BLaER1 treated with 17β-estradiol and CSF1 and Interleukin-3, amounts not matched to agents 10 nM and 100 nM (cell line): ENCODE results near the gene PCDHGA11.

Experiments
- H3K27ac ChIP-seq, 11 experiments: shearing (Covaris generic); formaldehyde crosslinking; 2 replicates each; pipeline ENCODE4 v1.8.1; 2022
- H3K27me3 ChIP-seq, 11 experiments: shearing (Covaris generic); formaldehyde crosslinking; 2 replicates each; pipeline ENCODE4 v1.8.1; 2022
- H3K36me3 ChIP-seq, 11 experiments: shearing (Covaris generic); formaldehyde crosslinking; 2 replicates each; pipeline ENCODE4 v1.8.1; 2022
- H3K4me1 ChIP-seq, 10 experiments: shearing (Covaris generic); formaldehyde crosslinking; 2 replicates each; pipeline ENCODE4 v1.8.1; 2022
- H3K4me2 ChIP-seq, 11 experiments: shearing (Covaris generic); formaldehyde crosslinking; 2 replicates each; pipeline ENCODE4 v1.8.1; 2022
- H3K4me3 ChIP-seq, 10 experiments: shearing (Covaris generic); formaldehyde crosslinking; 2 replicates each; pipeline ENCODE4 v1.8.1; 2022
- H3K9ac ChIP-seq, 11 experiments: shearing (Covaris generic); formaldehyde crosslinking; 2 replicates each; pipeline ENCODE4 v1.8.1; 2022
- H3K9me3 ChIP-seq, 11 experiments: shearing (Covaris generic); formaldehyde crosslinking; replicated peaks in 1 of 11; 2 replicates each; pipeline ENCODE4 v1.8.1; 2022
- H4K20me1 ChIP-seq, 11 experiments: shearing (Covaris generic); formaldehyde crosslinking; 2 replicates each; pipeline ENCODE4 v1.8.1; 2022
- Cebpa-rat ChIP-seq, 11 experiments: shearing (Covaris generic); IDR thresholded peaks; 2 replicates each; pipeline ENCODE4 v1.8.1; 2022

The PCDHGA11 gene

DNA sequence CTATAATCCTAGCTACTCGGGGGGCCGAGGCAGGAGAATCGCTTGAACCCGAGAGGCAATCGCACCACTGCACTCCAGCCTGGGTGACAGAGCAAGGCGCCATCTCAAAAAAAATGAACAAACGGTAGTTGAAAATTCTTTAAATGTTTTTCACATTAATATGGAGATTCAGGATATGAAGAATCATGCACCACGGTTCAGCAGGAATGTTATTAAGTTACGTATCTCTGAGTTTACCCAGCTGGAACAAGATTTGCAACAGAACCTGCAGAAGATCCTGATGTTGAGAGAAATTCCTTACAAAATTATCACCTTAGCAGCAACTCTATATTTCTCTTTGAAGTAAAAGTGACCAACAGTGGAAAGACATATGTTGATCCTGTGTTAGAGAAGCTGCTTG, 19.5 kb downstream of the PCDHGA11 start:
- no peak for TF ChIP-seq Cebpa-rat (IDR thresholded peaks at IDR 0.05)
- H3K9ac ChIP-seq = no peak overlapping the region
- H3K9me3 ChIP-seq = peaks cover 35 to 65% (median 53%) of the 10 kb centered on the region in 11 experiments
- no peak overlapping the region for H3K27ac ChIP-seq
- no peaks in the 10 kb centered on the region for H4K20me1 ChIP-seq
- H3K4me3 ChIP-seq = no peak overlapping the region
- no peaks in the 10 kb centered on the region for H3K27me3 ChIP-seq
- peaks cover 0 to 31% (median 19%) of the 10 kb centered on the region in 11 experiments; a peak in 16 of 22 replicates for H3K36me3 ChIP-seq
- H3K4me2 ChIP-seq = no peak overlapping the region
- H3K4me1 ChIP-seq = peaks cover 0 to 16% (median 0%) of the 10 kb centered on the region in 10 experiments; a peak in 7 of 20 replicates

DNA sequence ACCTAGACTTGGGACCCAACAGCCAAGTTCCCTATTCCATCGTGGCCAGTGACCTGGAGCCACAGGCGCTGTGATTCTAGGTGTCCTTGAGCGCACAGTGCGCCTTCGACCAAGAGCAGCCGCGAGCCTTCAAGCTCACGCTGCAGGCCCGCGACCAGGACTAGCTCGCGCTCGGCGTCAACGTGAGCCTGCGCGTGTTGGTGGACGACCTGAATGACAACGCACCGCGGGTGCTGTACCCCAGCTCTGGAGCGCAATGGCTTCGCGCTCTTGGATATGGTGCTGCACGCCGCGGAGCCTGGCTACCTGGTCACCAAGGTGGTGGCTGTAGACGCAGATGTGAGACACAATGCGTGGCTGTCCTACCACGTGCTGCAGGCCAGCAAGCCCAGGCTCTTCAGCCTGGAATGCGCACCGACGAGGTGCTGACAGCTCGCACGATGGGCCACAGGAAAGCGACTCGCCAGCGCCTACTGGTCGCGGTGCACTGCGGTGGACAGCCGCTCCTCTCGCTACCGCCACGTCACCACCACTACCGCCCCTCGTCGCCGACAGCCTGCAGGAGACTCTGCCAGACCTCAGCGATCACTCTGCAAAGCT, 20.8 kb downstream of the PCDHGA11 start:
- peaks cover 34 to 52% (median 42%) of the 10 kb centered on the region in 11 experiments for H3K9me3 ChIP-seq
- H3K27ac ChIP-seq = no peak overlapping the region
- no peak for TF ChIP-seq Cebpa-rat (IDR thresholded peaks at IDR 0.05)
- H3K9ac ChIP-seq = no peak overlapping the region
- H3K4me1 ChIP-seq = peaks cover 0 to 16% (median 0%) of the 10 kb centered on the region in 10 experiments; a peak in 7 of 20 replicates
- 0 out of 20 replicates have a peak overlapping the region, but pooled peaks of 1 of the 10 experiments have one; percentile 11 for H3K4me3 ChIP-seq
- no peaks in the 10 kb centered on the region for H4K20me1 ChIP-seq
- no peak overlapping the region; a peak in 1 of 22 replicates for H3K4me2 ChIP-seq
- H3K27me3 ChIP-seq = no peaks in the 10 kb centered on the region
- peaks cover 0 to 31% (median 19%) of the 10 kb centered on the region in 11 experiments; a peak in 16 of 22 replicates for H3K36me3 ChIP-seq

DNA sequence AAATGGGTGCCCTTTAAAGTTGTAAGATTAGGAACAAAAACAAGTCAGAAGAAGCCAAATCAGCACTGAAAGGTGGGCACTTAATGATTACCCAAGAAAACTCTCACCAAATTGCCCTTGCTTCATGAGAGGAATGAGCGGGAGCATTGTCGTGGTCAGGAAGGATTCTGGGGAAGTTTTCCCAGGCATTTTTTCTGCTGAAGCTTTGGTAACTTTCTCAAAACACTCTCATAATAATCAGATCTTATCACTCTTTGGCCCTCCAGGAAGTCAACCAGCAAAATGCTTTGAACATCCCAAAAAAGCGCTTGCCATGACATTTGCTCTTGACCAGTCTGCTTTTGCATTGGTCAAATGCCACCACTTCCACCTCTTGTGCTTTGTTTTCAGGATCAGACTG, 44.5 kb downstream of the PCDHGA11 start:
- Histone ChIP-seq H3K4me1 (peaks cover 0 to 30% (median 0%) of the 10 kb centered on the region in 10 experiments; a peak in 5 of 20 replicates), H3K27ac (no peak overlapping the region), H3K27me3 (no peaks in the 10 kb centered on the region), H3K36me3 (peaks cover 0 to 9% (median 0%) of the 10 kb centered on the region in 11 experiments; a peak in 1 of 22 replicates), H3K4me2 (peak overlapping the region in 2 of 11 experiments; percentile 32 to 34; a peak in 3 of 22 replicates), H3K9ac (no peak overlapping the region), H4K20me1 (no peaks in the 10 kb centered on the region), H3K9me3 (peaks cover 0 to 8% (median 0%) of the 10 kb centered on the region in 11 experiments; a peak in 3 of 22 replicates), H3K4me3 (no peak overlapping the region)
- no peak for TF ChIP-seq Cebpa-rat (IDR thresholded peaks at IDR 0.05)
